HG03460 (cell line): ENCODE results near the gene STKLD1.
"Not testable (repeated sequence)": the region's sequence is repeated elsewhere in the genome, so short reads cannot be mapped to it uniquely, and the experiment has no call there.

Experiments used
- ATAC-seq: cut with Tn5 transposase; IDR thresholded peaks from one replicate; pipeline ENCODE4 v1.9.1; 2021; ENCODE audit not compliant: unreplicated experiment

The STKLD1 gene

DNA sequence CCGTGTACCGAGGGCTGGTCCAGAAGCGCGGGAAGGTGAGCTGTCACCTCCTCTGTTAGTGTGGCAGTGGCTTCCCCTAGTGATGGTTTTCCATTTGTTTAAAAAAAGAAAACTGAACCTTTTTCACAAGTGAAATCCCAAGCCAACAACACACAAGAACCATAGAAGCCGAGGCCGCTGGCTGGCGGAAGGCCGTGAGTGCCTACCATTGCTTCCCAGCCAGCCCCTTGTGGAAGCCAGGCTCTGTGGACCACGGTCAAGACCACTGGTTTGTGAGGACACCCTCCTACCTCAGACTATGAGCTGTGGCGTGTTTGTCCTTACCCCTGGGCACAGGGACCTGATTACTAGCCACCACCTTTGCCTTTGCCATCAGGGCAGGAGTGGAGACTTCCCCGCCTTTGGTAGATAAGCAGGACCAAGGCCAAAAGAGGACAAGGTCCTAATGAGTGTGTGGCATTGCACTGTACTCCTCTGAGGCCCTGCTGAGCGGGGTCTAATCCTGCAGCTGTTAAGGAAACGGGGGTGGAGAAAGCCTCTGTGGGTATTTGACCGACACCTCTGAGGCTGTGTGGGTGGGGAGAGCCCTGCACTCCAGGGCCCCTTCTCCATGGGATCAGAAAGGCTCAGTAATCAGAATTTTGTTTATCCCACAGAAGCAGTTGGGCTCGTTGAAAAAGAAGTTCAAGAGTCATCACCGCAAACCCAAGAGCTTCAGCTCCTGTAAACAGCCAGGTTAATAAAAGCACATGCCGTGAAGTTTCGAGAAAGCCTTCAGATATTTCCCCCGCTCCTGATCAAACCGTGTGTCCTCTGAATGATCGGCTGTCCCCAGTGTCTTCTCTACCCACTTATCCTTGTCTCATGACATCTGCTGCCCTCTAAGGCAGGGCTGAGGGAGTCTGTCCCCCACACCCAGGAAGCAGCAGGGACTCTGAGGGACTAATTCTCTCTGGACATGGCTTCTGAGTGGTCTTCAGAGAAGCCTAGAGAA is 15.5 kb upstream of the STKLD1 start:
- no peak for ATAC-seq

DNA sequence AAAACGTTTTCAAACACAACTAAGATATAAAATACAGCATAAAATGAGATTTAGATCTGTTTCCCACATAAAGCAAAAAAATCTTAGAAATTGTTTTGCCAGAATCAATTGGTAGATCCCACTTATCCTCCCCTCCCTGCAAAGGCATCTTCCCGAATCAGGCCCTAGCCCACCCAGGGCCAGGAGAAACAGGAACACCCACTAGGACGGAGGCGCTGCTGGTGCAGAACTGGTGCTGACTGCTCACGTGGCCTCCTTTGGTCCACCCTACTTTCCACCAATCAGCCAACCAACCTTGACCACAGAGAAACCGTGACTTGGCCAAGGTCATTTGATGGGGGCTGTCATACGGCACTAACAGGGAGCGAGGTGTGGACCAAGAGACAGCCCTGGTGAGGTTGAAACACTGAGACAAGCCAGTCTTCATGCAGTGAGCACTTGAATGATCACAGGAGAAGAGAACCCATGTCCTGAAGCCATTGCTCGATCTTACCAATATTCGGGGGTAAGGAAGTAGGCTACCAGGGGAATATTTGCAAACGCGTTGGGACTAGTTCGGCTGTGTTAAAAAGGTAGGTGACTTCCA is 14.6 kb upstream of the STKLD1 start:
- no peak for ATAC-seq

DNA sequence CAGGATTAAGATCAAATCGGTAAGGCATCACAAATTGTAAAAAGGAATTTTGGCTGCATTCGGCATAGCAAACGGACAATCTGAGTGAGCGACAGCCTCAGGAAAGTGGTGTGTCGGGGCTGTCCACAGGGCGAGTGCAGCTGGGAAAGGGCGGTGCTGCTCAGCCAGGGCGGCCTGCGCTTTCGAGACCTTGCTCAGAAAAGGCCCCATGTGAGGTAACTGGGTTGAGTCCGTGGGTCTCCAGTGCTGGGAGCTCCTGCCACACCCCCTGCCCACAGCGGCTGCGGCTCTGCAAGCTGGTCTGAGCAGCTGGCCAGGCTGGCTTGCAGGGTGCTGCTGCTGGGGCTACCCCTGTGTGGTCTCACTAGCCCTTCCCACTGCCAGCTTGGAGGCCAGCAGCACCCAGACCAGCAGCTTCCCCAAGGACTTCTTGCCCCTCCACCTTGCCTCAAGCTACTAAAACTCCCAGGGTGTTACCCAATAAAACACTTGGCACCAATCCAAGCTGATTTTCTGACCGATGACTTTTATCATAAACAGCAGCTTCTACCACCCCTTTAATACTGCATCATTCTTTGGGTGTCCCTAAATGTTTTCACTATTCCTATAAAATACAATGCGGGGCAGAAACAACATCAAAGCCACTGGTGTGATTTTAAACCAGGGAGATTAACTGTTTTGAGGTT is 13.7 kb upstream of the STKLD1 start:
- no peak for ATAC-seq

DNA sequence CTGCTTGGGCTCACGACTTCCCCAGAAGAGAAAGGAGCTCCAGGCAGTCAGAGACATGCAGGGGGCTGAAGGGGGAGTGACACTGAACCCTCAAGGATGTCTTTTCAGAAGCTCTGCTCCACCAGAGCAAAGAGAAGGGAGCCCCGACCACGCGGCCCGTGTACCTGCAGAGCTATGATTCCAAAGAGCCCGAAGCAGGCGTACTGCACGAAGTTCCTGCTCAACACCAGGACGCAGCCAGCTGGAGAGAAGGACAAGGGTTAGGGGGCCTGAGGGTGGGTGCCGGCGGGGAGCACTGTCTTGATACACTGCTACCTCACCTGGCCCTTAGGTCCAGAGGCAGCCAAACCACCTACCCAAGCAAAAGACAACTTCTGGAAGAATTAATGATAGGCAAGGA is 9.7 kb upstream of the STKLD1 start:
- ATAC-seq: no peak

DNA sequence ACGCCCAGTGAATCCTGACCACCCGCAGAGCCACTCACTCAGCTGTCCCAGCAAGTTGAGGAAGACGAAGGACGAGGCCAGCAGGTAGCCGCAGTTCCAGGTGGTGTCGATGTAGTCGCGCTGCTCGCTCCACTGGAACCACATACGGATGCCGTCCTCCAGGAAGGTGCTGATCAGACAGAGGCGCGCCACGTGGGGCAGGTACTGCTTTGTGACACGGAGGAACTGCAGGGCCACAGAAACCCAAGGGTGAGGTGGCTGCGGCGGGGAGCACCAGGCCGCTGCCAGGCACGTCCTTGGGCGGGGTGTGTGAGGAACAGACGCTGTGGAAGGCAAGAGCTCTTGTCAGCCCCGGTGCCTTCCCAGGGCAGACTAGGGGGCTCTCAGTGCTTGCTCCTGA is 8.9 kb upstream of the STKLD1 start:
- ATAC-seq: no peak

DNA sequence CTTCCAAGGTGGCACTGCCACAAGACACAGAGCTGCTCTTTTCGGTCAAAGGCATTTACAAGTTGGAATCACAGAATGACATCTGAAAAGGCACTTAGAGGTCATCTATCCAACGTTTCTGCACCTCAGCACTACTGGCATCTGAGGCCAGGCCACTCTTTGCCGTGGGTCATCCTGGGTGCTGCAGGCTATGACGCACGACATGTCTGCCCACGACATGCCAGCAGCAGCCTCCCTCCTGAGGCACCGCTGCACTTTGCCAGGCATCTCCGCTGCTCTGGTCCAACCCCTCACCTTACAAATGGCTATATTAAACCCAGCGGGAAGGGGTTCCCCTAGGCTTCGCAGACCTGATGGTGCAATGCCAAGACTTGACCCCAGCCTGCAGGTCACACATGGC is 8.4 kb upstream of the STKLD1 start:
- ATAC-seq: no peak

DNA sequence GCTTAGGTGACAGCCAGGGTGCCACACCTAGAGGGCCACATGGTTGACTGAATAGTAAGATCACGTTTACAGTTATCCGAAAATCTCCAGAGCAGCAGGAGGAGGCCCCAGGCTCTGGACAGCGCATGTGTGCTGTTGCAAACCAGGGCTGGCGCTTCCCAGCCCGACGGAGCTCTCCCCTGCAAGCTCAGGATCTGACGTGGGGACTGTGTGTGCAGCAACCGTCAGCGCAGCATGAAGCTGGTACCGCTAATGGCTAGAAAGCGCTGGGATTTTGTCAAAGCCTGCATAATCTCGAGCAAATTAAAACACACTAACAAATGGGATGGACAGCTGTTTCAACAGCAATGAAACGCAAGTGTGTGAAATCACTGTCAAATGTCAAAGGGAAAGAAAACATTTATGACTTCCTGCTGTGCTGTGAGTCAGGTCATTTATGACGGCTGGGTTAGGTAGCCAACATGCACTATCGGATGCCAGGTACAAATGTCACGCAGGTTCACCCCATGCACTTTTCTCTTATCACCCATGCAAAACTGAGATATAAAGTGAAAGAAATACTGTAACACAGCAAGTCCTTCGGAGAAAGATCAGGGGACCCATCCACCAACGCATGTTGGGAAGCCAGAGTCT is 7.8 kb upstream of the STKLD1 start:
- no peak for ATAC-seq

DNA sequence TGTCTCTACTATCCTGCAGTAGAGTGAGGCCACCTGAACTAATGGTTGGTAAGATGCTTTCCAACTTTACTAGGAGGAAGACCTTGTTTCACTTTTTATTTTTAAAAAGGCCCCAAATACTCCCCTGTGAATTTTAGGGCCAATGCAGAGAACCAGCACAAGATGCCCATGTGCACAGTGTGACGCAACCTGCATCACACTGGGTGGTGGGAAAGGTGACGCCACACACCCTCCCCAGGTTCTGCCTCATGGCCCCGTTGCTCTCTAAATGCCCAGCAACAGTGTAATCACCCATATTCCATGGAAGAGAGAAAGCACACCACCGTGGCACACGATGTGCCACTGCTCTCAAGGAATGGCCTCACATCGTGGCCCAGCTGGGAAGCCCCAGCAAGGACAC is 6.7 kb upstream of the STKLD1 start:
- no peak for ATAC-seq

DNA sequence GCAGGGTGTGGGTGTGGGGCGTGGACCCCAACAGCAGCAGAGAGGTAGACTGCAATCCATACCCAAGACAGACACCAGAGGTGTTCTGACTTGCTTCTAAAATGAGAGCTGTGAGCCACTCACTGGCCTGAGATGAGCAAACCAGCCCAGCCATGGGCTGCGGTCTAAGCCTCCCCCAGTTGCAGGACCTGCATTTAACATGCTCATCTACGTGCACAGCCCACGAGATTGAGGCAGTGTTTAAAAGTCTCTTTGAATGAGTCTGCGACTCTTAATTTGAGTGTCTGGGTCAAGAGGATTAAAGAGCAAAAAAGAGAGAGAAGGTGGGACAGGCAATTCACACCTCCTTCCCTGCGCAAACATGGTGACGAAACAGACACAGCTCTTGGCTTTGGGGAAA is 6.2 kb upstream of the STKLD1 start:
- no peak for ATAC-seq

DNA sequence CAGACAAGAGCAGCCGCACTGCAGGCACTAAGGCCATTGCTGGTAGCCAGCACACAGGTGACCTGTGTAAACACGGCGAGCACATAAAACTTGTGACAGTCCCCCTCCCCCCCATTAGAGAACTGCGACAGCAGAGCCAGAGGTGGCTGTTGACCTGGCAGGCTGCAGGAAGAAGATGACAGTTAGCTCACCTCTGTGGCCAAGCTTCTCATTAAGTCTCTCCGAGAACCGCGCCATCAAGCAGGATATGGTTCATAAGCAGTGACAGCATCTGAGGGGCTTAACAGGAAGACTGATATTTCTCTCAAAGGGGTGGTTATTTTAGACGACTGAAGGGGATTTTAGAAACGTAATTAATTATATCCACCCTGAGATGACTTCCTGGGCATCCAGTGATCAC is 5.5 kb upstream of the STKLD1 start:
- no peak for ATAC-seq

DNA sequence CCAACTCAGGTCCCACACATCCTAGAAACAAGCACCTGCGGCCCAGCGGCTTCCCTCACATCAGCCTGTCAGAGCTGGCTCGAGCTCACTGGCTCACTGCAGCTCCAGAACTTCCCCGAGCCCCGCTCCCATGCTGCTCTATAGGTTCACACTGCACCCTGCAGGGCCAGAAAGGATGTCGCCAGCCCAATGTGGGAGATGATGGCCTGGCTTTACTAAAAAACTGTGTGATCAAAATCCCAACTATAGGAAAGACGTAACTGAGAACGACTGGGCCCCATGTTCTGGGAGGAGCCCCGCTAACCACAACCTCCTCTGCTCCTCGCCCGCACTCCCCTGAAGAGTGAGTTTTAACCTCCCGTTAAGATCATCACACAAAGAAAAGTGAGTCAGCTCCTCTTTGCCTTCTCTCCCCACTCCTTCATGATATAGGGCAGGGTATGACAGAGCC is 4.9 kb upstream of the STKLD1 start:
- ATAC-seq: no peak

DNA sequence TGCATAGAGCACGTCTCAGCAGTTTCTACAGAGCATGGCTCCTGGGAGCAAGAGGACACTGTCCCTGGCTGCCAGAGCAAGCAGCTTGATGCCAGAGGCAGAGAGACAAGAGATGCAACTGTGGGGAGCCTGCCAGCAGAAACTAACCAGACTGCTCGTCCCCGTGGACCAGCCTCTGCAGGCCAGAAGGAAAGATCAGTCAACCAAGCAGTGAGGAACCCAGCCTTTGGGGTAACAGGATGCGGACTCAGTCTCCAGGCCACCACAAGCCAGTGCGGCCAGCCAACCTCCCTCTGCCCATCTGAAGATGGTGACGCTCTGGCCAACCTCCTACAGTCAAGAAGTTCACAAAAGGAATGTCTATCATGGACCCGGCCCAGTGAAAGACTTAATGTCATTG is 4.0 kb upstream of the STKLD1 start:
- ATAC-seq: no peak

DNA sequence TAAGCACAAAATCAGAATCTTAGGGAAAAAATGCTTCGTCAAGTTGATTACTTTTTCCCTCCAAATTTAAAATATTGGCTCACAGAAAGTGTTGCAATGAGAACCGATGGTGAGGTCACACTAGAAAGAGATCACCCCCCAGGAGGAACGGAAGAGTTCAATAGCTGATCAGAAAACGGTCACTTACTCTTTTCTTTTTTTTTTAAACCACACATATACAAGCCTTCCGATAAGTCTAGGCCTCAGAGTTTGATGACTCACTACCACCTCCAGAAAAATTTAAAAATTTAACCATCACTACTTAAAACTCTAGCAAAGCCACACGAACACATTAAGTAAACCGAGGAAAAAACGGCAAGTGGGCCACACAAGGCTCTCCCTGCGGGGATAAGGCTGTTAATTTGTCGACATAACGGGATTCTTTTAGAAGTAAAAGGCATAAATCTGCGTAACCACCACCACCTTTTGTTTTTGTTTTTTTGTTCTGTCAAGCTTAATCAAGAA is 1.5 kb upstream of the STKLD1 start:
- no peak for ATAC-seq

DNA sequence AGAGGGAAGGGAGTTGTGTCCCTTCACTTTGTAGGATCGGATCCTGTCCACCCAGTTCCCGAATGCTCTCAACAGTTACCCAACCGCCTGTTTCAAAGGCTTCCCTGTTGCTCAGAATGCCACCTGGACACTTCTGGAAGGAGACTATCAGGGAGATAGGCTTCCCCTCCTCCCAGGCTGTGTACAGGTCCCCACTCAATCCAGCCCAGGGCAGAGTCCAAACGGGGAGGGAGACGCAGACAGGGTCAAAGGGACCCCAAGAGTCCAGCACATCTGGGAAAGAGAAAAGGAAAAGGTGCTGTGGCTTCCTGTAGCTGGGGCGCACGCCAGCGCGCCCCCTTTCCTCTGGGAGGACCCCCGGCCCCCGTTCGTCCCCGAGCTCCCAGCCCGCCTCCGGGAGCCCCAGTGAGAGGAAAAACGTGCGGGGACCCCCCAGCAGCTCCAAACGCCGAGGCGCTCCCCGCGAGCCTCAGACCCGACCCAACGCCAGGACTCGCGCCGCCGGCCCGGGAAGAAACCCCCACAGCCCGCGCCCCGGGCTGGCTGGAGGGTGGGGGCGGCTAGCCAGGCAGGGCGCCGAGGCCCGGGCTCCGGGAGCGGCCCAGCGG is 946 bp upstream of the STKLD1 start:
- ATAC-seq: peak; percentile 7

DNA sequence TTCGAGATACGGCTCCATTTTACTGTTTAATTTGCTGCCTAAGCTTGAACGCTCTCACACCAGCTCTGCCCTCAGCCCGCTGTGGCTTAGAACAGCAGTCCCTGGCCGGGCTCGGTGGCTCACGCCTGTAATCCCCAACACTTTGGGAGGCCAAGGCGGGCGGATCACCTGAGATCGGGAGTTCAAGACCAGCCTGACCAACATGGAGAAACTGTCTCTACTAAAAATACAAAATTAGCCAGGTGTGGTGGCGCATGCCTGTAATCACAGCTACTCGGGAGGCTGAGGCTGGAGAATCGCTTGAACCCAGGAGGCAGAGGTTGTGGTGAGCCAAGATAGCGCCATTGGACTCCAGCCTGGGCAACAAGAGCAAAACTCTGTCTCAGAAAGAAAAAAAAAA is 1.1 kb downstream of the STKLD1 start:
- ATAC-seq: not testable (repeated sequence)

DNA sequence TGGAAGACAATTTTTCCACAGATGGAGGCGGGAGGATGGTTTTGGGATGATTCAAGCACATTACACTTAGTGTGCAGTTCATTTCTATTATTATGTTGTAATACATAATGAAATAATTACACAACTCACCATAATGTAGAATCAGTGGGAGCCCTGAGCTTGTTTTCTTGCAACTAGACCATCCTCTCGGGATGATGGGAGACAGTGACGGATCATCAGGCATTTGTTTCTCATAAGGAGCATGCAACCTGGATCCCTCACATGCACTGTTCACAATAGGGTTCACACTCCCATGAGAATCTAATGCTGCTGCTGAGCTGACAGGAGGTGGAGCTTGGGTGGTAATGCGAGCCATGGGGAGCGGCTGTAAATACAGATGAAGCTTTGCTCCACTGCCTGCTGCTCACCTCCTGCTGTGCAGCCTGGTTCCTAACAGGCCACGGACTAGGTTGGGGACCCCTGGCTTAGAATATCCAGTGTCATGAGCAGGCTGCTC is 1.6 kb downstream of the STKLD1 start:
- no peak for ATAC-seq

DNA sequence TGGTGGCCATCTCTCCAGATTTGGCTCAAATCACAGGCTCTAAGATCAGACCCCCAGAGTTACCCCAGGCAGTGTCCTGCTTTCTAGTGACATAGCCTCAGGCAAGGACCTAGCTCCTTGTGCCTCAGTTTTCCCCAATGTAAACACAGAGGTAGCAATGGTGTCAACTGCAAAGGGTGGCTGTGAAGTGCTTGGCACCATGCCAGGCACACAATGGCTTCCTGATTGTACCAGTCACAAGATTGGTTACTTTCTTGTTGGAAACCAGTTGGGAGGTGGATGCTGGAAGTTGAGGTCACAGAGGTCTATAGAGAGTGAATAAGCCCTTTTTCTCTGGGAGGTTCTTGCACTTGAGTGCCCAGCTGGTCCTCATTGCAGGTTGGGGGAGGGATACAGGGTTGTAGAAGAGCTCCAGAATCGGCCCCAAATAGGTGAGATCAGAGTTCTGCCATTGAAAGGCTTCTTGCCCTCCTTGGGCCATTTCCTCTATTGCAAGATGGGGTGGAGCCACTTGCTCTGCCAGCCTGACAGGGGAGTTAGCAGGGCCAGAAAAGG is 2.3 kb downstream of the STKLD1 start:
- no peak for ATAC-seq

DNA sequence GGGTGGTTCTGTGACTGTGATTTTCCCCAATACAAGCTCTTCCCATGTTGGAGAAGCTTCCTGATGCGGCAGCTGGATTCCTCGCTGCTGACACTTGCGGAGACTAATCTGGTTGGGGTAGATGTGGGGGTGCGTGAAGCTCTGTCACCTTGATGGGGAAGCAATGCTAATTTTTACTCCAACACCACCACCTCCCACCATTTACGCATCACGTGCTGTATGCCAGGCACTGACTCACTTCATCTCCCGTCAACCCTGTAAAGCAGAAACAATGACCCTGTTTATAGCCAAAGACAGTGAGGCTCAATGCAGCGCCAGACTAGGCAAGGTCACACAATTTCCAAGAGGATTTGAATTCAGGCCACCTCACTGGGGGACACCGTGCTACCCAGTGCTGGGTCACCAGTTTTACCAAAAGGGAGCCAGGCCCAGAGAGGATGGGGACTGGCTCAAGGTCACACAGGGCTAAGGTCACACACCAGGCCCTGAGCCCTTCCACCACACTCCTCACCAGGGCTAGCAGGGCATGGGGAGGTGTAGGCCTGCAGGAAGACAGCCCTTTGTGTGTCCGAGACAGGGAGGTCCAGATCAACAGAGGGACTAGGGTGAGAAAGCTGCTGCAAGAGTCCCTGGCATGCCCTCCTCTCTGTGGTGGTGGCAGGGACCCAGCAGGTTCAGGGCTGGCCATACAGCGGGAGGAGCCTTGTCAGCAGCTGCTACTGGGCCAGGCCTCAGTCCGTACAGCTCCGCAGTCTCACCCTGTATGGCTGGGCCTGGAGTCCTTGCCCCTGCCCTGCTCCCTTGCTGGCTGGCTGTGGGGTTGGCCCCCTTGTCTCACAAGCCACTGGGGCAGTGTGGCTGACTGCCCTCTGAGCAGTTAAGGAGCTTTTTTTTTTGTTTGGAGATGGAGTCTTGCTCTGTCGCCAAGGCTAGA is 3.3 kb downstream of the STKLD1 start:
- ATAC-seq: no peak

DNA sequence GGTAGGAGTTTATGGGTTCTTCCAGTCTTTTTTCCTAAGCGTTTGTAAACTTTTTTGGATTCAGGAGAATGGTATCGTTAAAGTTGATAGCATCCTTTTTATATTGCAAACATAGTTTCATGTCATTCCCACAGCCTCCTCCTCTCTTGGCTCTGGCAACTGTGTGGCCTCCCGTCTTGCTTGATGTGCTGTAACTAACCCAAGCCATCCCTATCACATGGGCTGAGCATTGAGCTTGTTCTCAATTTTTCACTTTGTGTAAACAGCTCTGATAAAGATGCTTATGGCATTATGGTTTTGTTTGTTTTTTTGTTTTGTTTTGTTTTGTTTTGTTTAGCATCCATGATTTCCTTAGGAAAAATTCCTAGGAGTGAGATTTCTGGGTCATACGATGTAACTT is 4.6 kb downstream of the STKLD1 start:
- ATAC-seq: no peak
